SU-DHL-6 (cell line): Measurements from ENCODE around the gene DNAJA4.

Experiments used
- CTCF ChIP-seq: fragments of 200-600 bp; sonication (generic); IDR thresholded peaks from one replicate; pipeline ENCODE4 v1.5.1; 2017; ENCODE audit warnings: antibody characterized with exemption, mild to moderate bottlenecking, low read length, moderate library complexity; ENCODE audit not compliant: insufficient read depth, poor library complexity, severe bottlenecking
- EZH2phosphoT487 ChIP-seq: fragments of 200-600 bp; sonication (generic), shearing (Covaris generic); conservative IDR thresholded peaks from 2 replicates; pipeline ENCODE4 v1.6.1; 2018; ENCODE audit warnings: mild to moderate bottlenecking, antibody characterized with exemption, low read length, moderate library complexity, mixed read lengths

- TF ChIP-seq CTCF: no peak
- no peak for TF ChIP-seq EZH2phosphoT487
Observed at GRCh38 chr15:78276064-78276943, 11.9 kb downstream of the DNAJA4 start.
